Epithelial cell of esophagus (primary cell): Measurements from ENCODE around the gene MRPL23.

ENCODE experiments used
- DNase-seq: peaks from one replicate; pipeline ENCODE4 v3.0.0; 2010; ENCODE audit warnings: low read depth
- H3K4me3 ChIP-seq: 2 replicates; pipeline ENCODE4 v1.5.1; 2011; ENCODE audit warnings: mild to moderate bottlenecking, low read length, control low read depth
- CTCF ChIP-seq: IDR thresholded peaks from 2 replicates; pipeline ENCODE4 v1.5.1; 2011; ENCODE audit warnings: low read depth, mild to moderate bottlenecking, low read length, control low read depth, inconsistent platforms; ENCODE audit not compliant: insufficient read depth; ENCODE audit errors: missing control alignments

Gene MRPL23

GRCh38 chr11:1987024-1987423, 39.9 kb downstream of the MRPL23 start:
- no peak for TF ChIP-seq CTCF

GRCh38 chr11:1988174-1988573, 41.0 kb downstream of the MRPL23 start:
- no peak overlapping the region for H3K4me3 ChIP-seq
- TF ChIP-seq CTCF, result no peak

More at GRCh38 chr11:1987024-1987423, 39.9 kb downstream of the MRPL23 start:
- DNase-seq, result no peak
- H3K4me3 ChIP-seq, result no peak overlapping the region

DNA sequence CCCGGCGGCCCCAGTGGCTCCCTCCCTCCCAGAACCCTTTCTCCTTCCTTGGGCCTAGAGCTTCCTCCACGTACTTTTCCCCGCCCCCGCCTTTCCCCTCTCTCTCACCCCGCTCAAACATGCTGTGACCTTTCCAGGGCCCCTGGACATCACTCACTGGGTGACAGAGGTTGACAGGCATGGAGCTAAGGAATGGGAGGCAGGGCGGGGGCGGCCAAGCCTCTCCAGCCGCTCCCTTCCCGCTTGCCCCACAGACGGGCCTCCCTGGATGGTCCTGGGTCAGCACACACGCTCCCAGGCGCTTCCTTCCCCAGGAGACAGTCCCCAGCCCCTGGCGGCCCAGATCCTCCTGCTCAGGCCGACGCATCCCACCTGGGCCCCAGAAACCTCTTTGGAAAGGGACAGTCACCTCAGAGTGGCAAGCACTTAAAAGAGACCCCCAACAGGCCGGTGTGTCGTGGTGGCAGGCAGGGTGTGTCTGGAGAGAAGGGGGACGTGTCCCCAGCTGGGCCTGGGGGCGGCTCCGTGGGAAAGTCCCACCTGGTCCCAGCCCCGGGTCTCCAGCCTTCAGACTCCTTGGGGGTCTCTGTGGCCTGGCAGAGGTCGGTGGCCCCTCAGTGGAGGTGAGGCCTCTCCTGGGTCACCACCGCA, 41.7 kb downstream of the MRPL23 start:
- no peak for TF ChIP-seq CTCF
- no peak for DNase-seq
- H3K4me3 ChIP-seq, result no peak overlapping the region

More at GRCh38 chr11:1988174-1988573, 41.0 kb downstream of the MRPL23 start:
- DNase-seq, result no peak

GRCh38 chr11:1989953-1990352, 42.8 kb downstream of the MRPL23 start:
- no peak for DNase-seq
- no peak overlapping the region for H3K4me3 ChIP-seq
- no peak for TF ChIP-seq CTCF

- H3K4me3 ChIP-seq, result no peak overlapping the region
- DNase-seq, result no peak
- no peak for TF ChIP-seq CTCF
These were observed 43.9 kb downstream of the MRPL23 start for GRCh38 chr11:1990872-1991578.

GRCh38 chr11:1992111-1992510, 45.0 kb downstream of the MRPL23 start:
- H3K4me3 ChIP-seq, result no peak overlapping the region
- no peak for TF ChIP-seq CTCF
- DNase-seq, result no peak

DNA sequence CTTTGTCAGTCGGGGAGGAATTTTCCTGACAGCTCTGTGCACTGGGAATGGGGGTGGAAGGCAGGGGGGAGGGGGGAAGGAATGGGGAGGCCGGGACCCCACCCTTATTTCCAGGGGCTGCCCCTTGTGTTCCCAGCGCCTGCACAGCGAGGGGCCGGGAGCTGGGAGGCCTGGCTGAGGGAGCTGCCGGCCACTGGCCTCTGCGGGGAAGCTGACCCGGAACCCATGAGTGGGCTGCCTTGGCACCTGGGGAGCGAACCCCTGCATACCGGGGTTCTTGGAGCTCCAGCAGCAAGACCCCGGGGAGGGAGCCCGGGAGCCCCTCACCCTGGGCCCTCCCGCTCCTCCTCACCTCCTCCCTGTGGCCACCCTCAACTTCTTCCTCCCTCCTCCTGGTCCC, 47.0 kb downstream of the MRPL23 start:
- H3K4me3 ChIP-seq, result no peak overlapping the region
- TF ChIP-seq CTCF, result no peak
- no peak for DNase-seq
